Panc1 (cell line): ENCODE measurements around the gene RAB14.

ENCODE experiments used
- CTCF ChIP-seq: fragments of 450-650 bp; IDR thresholded peaks from 2 replicates; pipeline ENCODE4 v1.5.1; 2017; ENCODE audit warnings: mild to moderate bottlenecking
- POLR2AphosphoS5 ChIP-seq: IDR thresholded peaks from 2 replicates; pipeline ENCODE4 v1.6.1; 2012; ENCODE audit warnings: mild to moderate bottlenecking, low read depth, low read length, moderate library complexity
- REST ChIP-seq, 2 experiments: IDR thresholded peaks; 2 replicates each; pipeline ENCODE4 v1.6.1; 2011 to 2012; ENCODE audit warnings: low read depth in 2 of 2, control low read depth in 1 of 2, low read length in 1 of 2, mild to moderate bottlenecking in 1 of 2, moderate library complexity in 1 of 2; ENCODE audit not compliant: insufficient read depth in 1 of 2

- TF ChIP-seq CTCF: no peak
- no peak for TF ChIP-seq POLR2AphosphoS5
- TF ChIP-seq REST (IDR thresholded peaks at IDR 0.05; ENCODE audit: insufficient read depth in 1 of 2, low read depth in 2 of 2, low read length in 1 of 2): no peak
These were observed 47.9 kb upstream of the RAB14 start for GRCh38 chr9:121249563-121249962.
